Right ventricle myocardium inferior (tissue), 1 donor: ENCODE results near the gene FLNB. TPM values are rescaled to one million over a fixed set of nuclear protein-coding genes. Genes with fewer than 3 reads are reported as not detected.
A peak's percentile ranks its signal among the peaks of the same experiment; 100 is the strongest.
"Not testable (repeated sequence)": the region's sequence is repeated elsewhere in the genome, so short reads cannot be mapped to it uniquely, and the experiment has no call there.

Experiments used
- ATAC-seq: fragments of 200-7000 bp; cut with Tn5 transposase; one replicate; pipeline ENCODE4 v1.9.1; 2020; ENCODE audit warnings: mild to moderate bottlenecking, moderate library complexity
- DNase-seq: peaks from one replicate; pipeline ENCODE4 v3.0.0; 2021; ENCODE audit errors: missing footprints
- intact Hi-C: fragments of 100-400 bp; cut with DNase I; formaldehyde crosslinking; loops from one replicate; pipeline ENCODE4 v1.11.0; 2022
- total RNA-seq: library from RNA; stranded (reverse); fragmentation: NEBNext Ultra II Directional; extraction: Animal tissue kit (Norgen Biotek cat#: 25700); gene quantifications from one replicate; pipeline ENCODE4 v1.2.1, GENCODE V29; 2021
- donor health status: DM: no; HTN: yes; CAD: no; lungs with severe emphysema.

FLNB gene
- total RNA-seq, 1 donor from 2014 or later: 32.1 TPM

GRCh38 chr3:57974796-57975388, 33.3 kb upstream of the FLNB start:
- ATAC-seq (peak; percentile 47), DNase-seq (no peak)
- intact Hi-C loops: no loop called here

GRCh38 chr3:57977818-57978235, 30.4 kb upstream of the FLNB start:
- intact Hi-C loops: no loop called here
- ATAC-seq: no peak
- DNase-seq: no peak

- DNase-seq: no peak
- intact Hi-C loops: no loop called here
- ATAC-seq: no peak
Measured at GRCh38 chr3:57978316-57978715, 29.9 kb upstream of the FLNB start.

- ATAC-seq: no peak
- no peak for DNase-seq
- intact Hi-C loops: no loop called here
Measured at GRCh38 chr3:57980416-57980815, 27.8 kb upstream of the FLNB start.

GRCh38 chr3:57981483-57982087, 26.6 kb upstream of the FLNB start:
- ATAC-seq (no peak), DNase-seq (no peak)
- intact Hi-C loops: no loop called here

- no peak for ATAC-seq
Measured at GRCh38 chr3:57982561-57983243, 25.5 kb upstream of the FLNB start.

GRCh38 chr3:57983734-57984518, 24.3 kb upstream of the FLNB start:
- DNase-seq (no peak), ATAC-seq (peak; percentile 90)
- intact Hi-C loops: no loop called here

More at GRCh38 chr3:57982561-57983243, 25.5 kb upstream of the FLNB start:
- DNase-seq: no peak
- intact Hi-C loops: no loop called here

GRCh38 chr3:57985176-57985983, 22.8 kb upstream of the FLNB start:
- no peak for ATAC-seq
- intact Hi-C loops: no loop called here
- no peak for DNase-seq

GRCh38 chr3:57985984-57986246, 22.3 kb upstream of the FLNB start:
- DNase-seq (no peak), ATAC-seq (no peak)
- intact Hi-C loops: no loop called here

GRCh38 chr3:57986261-57986660, 22.0 kb upstream of the FLNB start:
- ATAC-seq (no peak), DNase-seq (no peak)
- intact Hi-C loops: no loop called here

- DNase-seq, ATAC-seq, intact Hi-C loops: not testable (repeated sequence)
Measured at GRCh38 chr3:57989198-57989597, 19.0 kb upstream of the FLNB start.

- intact Hi-C loops: no loop called here
- ATAC-seq (no peak), DNase-seq (no peak)
Measured at GRCh38 chr3:57989646-57990045, 18.6 kb upstream of the FLNB start.

GRCh38 chr3:57992452-57993213, 15.6 kb upstream of the FLNB start:
- intact Hi-C loops: no loop called here
- DNase-seq (no peak), ATAC-seq (no peak)

- ATAC-seq (peak; percentile 81), DNase-seq (no peak)
- intact Hi-C loops: no loop called here
Measured at GRCh38 chr3:57998366-57999283, 9.6 kb upstream of the FLNB start.

- DNase-seq (no peak), ATAC-seq (no peak)
- intact Hi-C loops: no loop called here
Measured at GRCh38 chr3:57999417-58000115, 8.7 kb upstream of the FLNB start.

- intact Hi-C loops: no loop called here
- DNase-seq (no peak), ATAC-seq (no peak)
Measured at GRCh38 chr3:58000306-58001085, 7.7 kb upstream of the FLNB start.
